Activated T-cell treated with anti-CD3 and anti-CD28 coated beads for 4 hours (primary cell): ENCODE measurements around the gene SH3RF3.

Source experiments
- DNase-seq: peaks from one replicate; pipeline ENCODE4 v3.0.0-alpha.2; 2020

Gene SH3RF3

GRCh38 chr2:109369671-109370191, 240.7 kb downstream of the SH3RF3 start:
- DNase-seq, result no peak

GRCh38 chr2:109370399-109371035, 241.5 kb downstream of the SH3RF3 start:
- no peak for DNase-seq

- no peak for DNase-seq
Observed at GRCh38 chr2:109371481-109372170, 242.6 kb downstream of the SH3RF3 start.

- no peak for DNase-seq
Observed at GRCh38 chr2:109372171-109372568, 243.2 kb downstream of the SH3RF3 start.

GRCh38 chr2:109372614-109373013, 243.6 kb downstream of the SH3RF3 start:
- no peak for DNase-seq

GRCh38 chr2:109373791-109374547, 245.0 kb downstream of the SH3RF3 start:
- DNase-seq, result no peak

GRCh38 chr2:109374548-109375130, 245.6 kb downstream of the SH3RF3 start:
- DNase-seq, result no peak

GRCh38 chr2:109375131-109375561, 246.1 kb downstream of the SH3RF3 start:
- DNase-seq, result no peak

- no peak for DNase-seq
Observed at GRCh38 chr2:109375656-109376055, 246.7 kb downstream of the SH3RF3 start.

- DNase-seq, result no peak
Observed at GRCh38 chr2:109376115-109376514, 247.1 kb downstream of the SH3RF3 start.

GRCh38 chr2:109376796-109377495, 247.9 kb downstream of the SH3RF3 start:
- DNase-seq, result no peak

- DNase-seq, result no peak
Observed at GRCh38 chr2:109377976-109378375, 249.0 kb downstream of the SH3RF3 start.

- DNase-seq, result no peak
Observed at GRCh38 chr2:109378682-109379081, 249.7 kb downstream of the SH3RF3 start.

- DNase-seq, result no peak
Observed at GRCh38 chr2:109379507-109379906, 250.5 kb downstream of the SH3RF3 start.

- no peak for DNase-seq
Observed at GRCh38 chr2:109380502-109381326, 251.7 kb downstream of the SH3RF3 start.

GRCh38 chr2:109381327-109381820, 252.4 kb downstream of the SH3RF3 start:
- DNase-seq, result no peak

- DNase-seq, result no peak
Observed at GRCh38 chr2:109382226-109382895, 253.4 kb downstream of the SH3RF3 start.

GRCh38 chr2:109382951-109383350, 253.9 kb downstream of the SH3RF3 start:
- no peak for DNase-seq

- no peak for DNase-seq
Observed at GRCh38 chr2:109383505-109384307, 254.7 kb downstream of the SH3RF3 start.
